Lower lobe of right lung (tissue), 2 donors: ENCODE results near the gene USP32. TPM values are rescaled to one million over a fixed set of nuclear protein-coding genes. Genes with fewer than 3 reads are reported as not detected.

Source experiments
- ATAC-seq, 2 donors: fragments of 200-7000 bp; cut with Tn5 transposase; one replicate each; pipeline ENCODE4 v1.9.1; 2020 to 2022; ENCODE audit warnings: mild to moderate bottlenecking in 2 of 2, moderate library complexity in 2 of 2
- DNase-seq: peaks from one replicate; pipeline ENCODE4 v3.0.0-alpha.2; 2020
- H3K27ac ChIP-seq: fragments of 200-600 bp; one replicate; pipeline ENCODE4 v1.8.0; 2022
- H3K27me3 ChIP-seq: fragments of 200-600 bp; one replicate; pipeline ENCODE4 v1.8.0; 2022; ENCODE audit warnings: low read depth
- H3K36me3 ChIP-seq: fragments of 200-600 bp; one replicate; pipeline ENCODE4 v1.8.0; 2022; ENCODE audit warnings: mild to moderate bottlenecking
- H3K4me1 ChIP-seq: fragments of 200-600 bp; one replicate; pipeline ENCODE4 v1.8.0; 2022
- H3K4me3 ChIP-seq: fragments of 200-600 bp; one replicate; pipeline ENCODE4 v1.8.0; 2022; ENCODE audit warnings: mild to moderate bottlenecking
- H3K9me3 ChIP-seq: fragments of 200-600 bp; one replicate; pipeline ENCODE4 v1.8.0; 2022
- intact Hi-C: fragments of 100-400 bp; cut with DNase I; formaldehyde crosslinking; loops from one replicate; pipeline ENCODE4 v1.11.0; 2022
- total RNA-seq: library from RNA; stranded (reverse); fragmentation: NEBNext Ultra II Directional; extraction: Animal tissue kit (Norgen Biotek cat#: 25700); gene quantifications from one replicate; pipeline ENCODE4 v1.2.1, GENCODE V29; 2021
- TF ChIP-seq, protein P1 (sequence below): fragments of 200-600 bp; IDR thresholded peaks from one replicate; pipeline ENCODE4 v1.8.0; 2022; ENCODE audit warnings: antibody characterized with exemption, mild to moderate bottlenecking
- donor health status: DM: no; HTN: yes; CAD: no; lungs with severe emphysema.

USP32 gene
- total RNA-seq, 1 donor from 2014 or later, result 68.9 TPM

DNA sequence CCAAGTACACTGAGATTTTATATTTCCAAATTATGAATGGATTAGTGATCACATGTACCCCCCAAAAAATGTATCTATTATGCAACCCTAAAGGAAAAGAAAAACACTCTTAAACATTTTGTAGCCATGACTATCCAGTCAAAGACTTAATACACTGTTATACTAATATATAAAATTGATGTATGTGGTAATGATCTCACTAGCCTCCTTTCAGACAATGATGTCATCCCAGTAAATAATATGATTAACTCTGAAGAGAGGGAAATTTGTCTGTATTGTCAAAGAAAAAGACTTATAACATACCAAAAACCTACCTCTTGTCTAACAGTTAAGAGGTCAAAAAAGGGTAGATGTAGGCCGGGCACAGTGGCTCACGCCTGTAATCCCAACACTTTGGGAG lies 80.7 kb downstream of the USP32 start:
- Histone ChIP-seq H3K4me3 (no peak overlapping the region), H3K27ac (no peak overlapping the region), H3K9me3 (no peaks in the 10 kb centered on the region), H3K36me3 (no peaks in the 10 kb centered on the region), H3K4me1 (peaks cover 7% of the 10 kb centered on the region), H3K27me3 (no peaks in the 10 kb centered on the region)
- intact Hi-C loops, result no loop called here
- ATAC-seq (no peak), DNase-seq (no peak)
- TF ChIP-seq, protein P1, sequence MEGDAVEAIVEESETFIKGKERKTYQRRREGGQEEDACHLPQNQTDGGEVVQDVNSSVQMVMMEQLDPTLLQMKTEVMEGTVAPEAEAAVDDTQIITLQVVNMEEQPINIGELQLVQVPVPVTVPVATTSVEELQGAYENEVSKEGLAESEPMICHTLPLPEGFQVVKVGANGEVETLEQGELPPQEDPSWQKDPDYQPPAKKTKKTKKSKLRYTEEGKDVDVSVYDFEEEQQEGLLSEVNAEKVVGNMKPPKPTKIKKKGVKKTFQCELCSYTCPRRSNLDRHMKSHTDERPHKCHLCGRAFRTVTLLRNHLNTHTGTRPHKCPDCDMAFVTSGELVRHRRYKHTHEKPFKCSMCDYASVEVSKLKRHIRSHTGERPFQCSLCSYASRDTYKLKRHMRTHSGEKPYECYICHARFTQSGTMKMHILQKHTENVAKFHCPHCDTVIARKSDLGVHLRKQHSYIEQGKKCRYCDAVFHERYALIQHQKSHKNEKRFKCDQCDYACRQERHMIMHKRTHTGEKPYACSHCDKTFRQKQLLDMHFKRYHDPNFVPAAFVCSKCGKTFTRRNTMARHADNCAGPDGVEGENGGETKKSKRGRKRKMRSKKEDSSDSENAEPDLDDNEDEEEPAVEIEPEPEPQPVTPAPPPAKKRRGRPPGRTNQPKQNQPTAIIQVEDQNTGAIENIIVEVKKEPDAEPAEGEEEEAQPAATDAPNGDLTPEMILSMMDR, result no peak

DNA sequence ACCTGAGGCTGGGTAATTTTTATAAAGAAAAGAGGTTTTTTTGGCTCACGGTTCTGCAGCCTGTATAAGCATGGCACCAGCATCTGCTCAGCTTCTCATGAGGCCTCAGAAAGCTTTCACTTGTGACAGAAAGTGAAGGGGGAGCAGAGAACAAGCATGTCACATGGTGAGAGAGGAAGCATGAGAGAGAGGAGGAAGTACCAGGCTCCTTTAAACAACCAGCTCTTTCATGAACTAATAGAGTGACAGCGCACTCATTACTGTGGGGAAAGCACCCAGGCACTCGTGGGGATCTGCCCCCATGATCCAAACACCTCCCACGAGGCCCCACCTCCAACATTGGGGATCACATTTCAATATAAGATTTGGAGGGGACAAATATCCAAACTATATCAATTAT lies 86.8 kb downstream of the USP32 start:
- DNase-seq, result no peak
- peak; percentile 82 to 83 for ATAC-seq

DNA sequence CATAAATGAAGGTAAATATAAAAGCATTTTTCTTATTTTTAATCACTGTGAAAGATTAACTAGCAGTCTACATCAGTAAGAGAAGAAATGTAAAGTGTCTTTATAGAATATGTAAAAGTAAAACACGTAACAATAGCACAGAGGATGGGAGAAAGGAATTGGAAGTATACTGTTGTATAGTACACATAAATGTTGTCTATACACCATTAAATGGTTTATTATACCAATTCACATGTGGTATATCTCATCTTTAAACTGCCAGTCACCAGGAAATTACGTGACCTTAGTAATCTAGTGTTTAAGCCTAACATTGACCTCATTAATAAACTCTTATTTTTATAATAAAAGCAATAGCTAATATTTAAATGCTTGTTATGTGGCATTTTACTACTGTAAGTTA lies 87.4 kb downstream of the USP32 start:
- Histone ChIP-seq H3K9me3 (no peaks in the 10 kb centered on the region), H3K36me3 (peaks cover 2% of the 10 kb centered on the region), H3K27ac (no peak overlapping the region), H3K4me3 (no peak overlapping the region), H3K27me3 (no peaks in the 10 kb centered on the region), H3K4me1 (peaks cover 13% of the 10 kb centered on the region)
- intact Hi-C loops, result no loop called here
- TF ChIP-seq, protein P1, result no peak
- DNase-seq (no peak), ATAC-seq (no peak)

More for the DNA sequence above, 86.8 kb downstream of the USP32 start:
- no peak overlapping the region for H3K4me3 ChIP-seq
- H3K27ac ChIP-seq, result no peak overlapping the region
- intact Hi-C loops, result no loop called here
- H3K27me3 ChIP-seq, result no peaks in the 10 kb centered on the region
- TF ChIP-seq, protein P1, result no peak
- H3K4me1 ChIP-seq, result peaks cover 13% of the 10 kb centered on the region
- H3K36me3 ChIP-seq, result no peaks in the 10 kb centered on the region
- no peaks in the 10 kb centered on the region for H3K9me3 ChIP-seq

DNA sequence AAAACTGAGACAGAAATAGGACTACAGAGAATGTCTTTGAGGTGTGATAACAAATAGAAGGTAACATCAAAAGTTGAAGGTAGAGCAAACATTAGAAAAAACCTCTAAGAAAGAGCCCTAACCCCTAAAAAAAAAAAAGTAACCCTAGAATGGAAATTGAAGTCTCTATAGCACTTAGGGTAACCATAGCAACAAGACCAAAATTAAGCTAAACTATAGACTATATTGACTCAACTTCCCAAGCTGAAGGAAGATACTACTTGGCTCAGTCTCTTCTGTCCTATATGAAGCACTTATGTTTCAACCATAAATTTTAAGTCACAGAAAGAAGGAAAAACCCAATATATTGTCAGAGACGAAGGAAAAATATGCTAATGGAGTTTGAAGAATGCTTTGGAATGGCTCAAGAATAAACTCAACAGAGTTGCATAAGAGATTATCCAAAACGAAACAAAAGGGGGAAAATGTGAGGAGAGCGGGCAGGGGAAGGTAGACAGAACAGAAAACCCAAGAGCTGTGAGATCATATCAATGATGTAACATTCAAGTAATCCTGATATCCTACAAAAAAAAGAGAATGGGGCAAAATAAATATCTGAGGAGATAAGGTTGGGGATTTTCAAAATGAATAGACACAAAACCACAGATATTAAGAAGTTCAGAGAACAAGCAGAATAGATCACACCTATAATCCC lies 88.4 kb downstream of the USP32 start:
- Histone ChIP-seq H3K36me3 (peaks cover 6% of the 10 kb centered on the region), H3K27me3 (no peaks in the 10 kb centered on the region), H3K4me3 (no peak overlapping the region), H3K9me3 (no peaks in the 10 kb centered on the region), H3K27ac (no peak overlapping the region), H3K4me1 (peaks cover 13% of the 10 kb centered on the region)
- TF ChIP-seq, protein P1, result no peak
- ATAC-seq (peak in 1 of 2 donors; percentile 52), DNase-seq (no peak)
- intact Hi-C loops, result no loop called here

DNA sequence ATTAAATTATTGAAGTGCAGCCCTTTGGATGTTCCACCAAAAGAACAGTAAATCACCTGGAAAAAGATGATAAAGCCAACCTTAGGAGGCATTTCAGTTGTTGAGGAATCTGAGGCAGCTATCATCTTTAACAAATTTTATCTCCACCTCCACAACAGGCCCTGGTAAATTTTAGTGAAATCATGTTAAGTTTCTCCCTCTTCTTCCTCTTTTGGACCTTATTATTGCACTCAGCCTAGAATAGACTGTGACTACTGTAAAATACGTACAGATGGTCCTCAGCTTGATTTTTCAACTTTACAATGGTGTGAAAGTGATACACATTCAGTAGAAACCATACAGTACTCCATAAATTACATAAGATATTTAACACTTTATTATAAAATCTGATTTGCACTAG lies 90.3 kb downstream of the USP32 start:
- TF ChIP-seq, protein P1, result no peak
- intact Hi-C loops, result no loop called here
- H3K9me3 ChIP-seq, result no peaks in the 10 kb centered on the region
- H3K36me3 ChIP-seq, result peaks cover 6% of the 10 kb centered on the region
- no peaks in the 10 kb centered on the region for H3K27me3 ChIP-seq
- ATAC-seq (no peak), DNase-seq (no peak)
- no peak overlapping the region for H3K4me3 ChIP-seq
- peaks cover 13% of the 10 kb centered on the region for H3K4me1 ChIP-seq
- no peak overlapping the region for H3K27ac ChIP-seq
